Liver (tissue), 9 donors: ENCODE results near the gene SGK2. TPM values are rescaled to one million over a fixed set of nuclear protein-coding genes. Genes with fewer than 3 reads are reported as not detected.

Experiments
- DNase-seq: peaks from one replicate; pipeline ENCODE4 v3.0.0-alpha.2; 2017; ENCODE audit warnings: low spot score
- H3K27ac ChIP-seq, 2 donors: one replicate each; pipeline ENCODE4 v1.7.0; 2013; ENCODE audit warnings: inconsistent platforms in 2 of 2, low read length in 2 of 2, control low read depth in 1 of 2, low read depth in 1 of 2, mild to moderate bottlenecking in 1 of 2
- H3K27me3 ChIP-seq, 4 donors: one replicate each; pipeline versions ENCODE4 v1.6.1 to v1.7.0; 2013; ENCODE audit warnings: low read length in 3 of 4, inconsistent platforms in 1 of 4, mild to moderate bottlenecking in 1 of 4, moderate library complexity in 1 of 4; ENCODE audit not compliant: control insufficient read depth in 4 of 4, insufficient read depth in 4 of 4
- H3K36me3 ChIP-seq, 4 donors: one replicate each; pipeline versions ENCODE4 v1.6.1 to v1.7.0; 2013; ENCODE audit warnings: low read length in 3 of 4, mild to moderate bottlenecking in 3 of 4, low read depth in 1 of 4, moderate library complexity in 1 of 4; ENCODE audit not compliant: control insufficient read depth in 4 of 4, insufficient read depth in 3 of 4
- H3K4me1 ChIP-seq, 4 donors: one replicate each; pipeline versions ENCODE4 v1.6.1 to v1.7.0; 2013; ENCODE audit warnings: low read length in 3 of 4, mild to moderate bottlenecking in 3 of 4, moderate library complexity in 1 of 4; ENCODE audit not compliant: control insufficient read depth in 4 of 4, insufficient read depth in 4 of 4
- H3K4me3 ChIP-seq, 3 donors: one replicate each; pipeline versions ENCODE4 v1.6.1 to v1.7.0; 2013; ENCODE audit warnings: low read length in 3 of 3, control low read depth in 1 of 3, low read depth in 1 of 3, mild to moderate bottlenecking in 1 of 3
- H3K9ac ChIP-seq, 2 donors: one replicate each; pipeline ENCODE4 v1.7.0; 2013; ENCODE audit warnings: low read length in 2 of 2, mild to moderate bottlenecking in 2 of 2, moderate library complexity in 2 of 2, control low read depth in 1 of 2, low read depth in 1 of 2
- H3K9me3 ChIP-seq, 4 donors: one replicate each; pipeline versions ENCODE4 v1.6.1 to v1.7.0; 2013; ENCODE audit warnings: low read length in 3 of 4; ENCODE audit not compliant: control insufficient read depth in 4 of 4
- EGR1 ChIP-seq, 2 donors: IDR thresholded peaks; 2 replicates each; pipeline ENCODE4 v1.6.1; 2016 to 2018; ENCODE audit warnings: antibody characterized with exemption in 2 of 2, low read depth in 2 of 2
- FOXA1 ChIP-seq: IDR thresholded peaks from 2 replicates; pipeline ENCODE4 v1.6.1; 2016; ENCODE audit warnings: antibody characterized with exemption
- FOXA2 ChIP-seq: IDR thresholded peaks from 2 replicates; pipeline ENCODE4 v1.6.1; 2016; ENCODE audit warnings: antibody characterized with exemption
- GABPA ChIP-seq, 2 donors: IDR thresholded peaks in 1 of 2; conservative IDR thresholded peaks in 1 of 2; 2 replicates each; pipeline ENCODE4 v1.6.1; 2016; ENCODE audit warnings: antibody characterized with exemption in 2 of 2, mild to moderate bottlenecking in 1 of 2, moderate library complexity in 1 of 2
- HNF4A ChIP-seq, 2 donors: conservative IDR thresholded peaks; 2 replicates each; pipeline ENCODE4 v1.6.1; 2016; ENCODE audit warnings: antibody characterized with exemption in 2 of 2, mild to moderate bottlenecking in 2 of 2
- HNF4G ChIP-seq: IDR thresholded peaks from 2 replicates; pipeline ENCODE4 v1.6.1; 2016; ENCODE audit warnings: antibody characterized with exemption
- JUND ChIP-seq, 2 donors: IDR thresholded peaks; 2 replicates each; pipeline ENCODE4 v1.6.1; 2016; ENCODE audit warnings: antibody characterized with exemption in 2 of 2
- MAX ChIP-seq: IDR thresholded peaks from 2 replicates; pipeline ENCODE4 v1.6.1; 2016; ENCODE audit warnings: antibody characterized with exemption
- NR2F2 ChIP-seq: IDR thresholded peaks from 2 replicates; pipeline ENCODE4 v1.6.1; 2016; ENCODE audit warnings: antibody characterized with exemption
- RAD21 ChIP-seq, 2 donors: IDR thresholded peaks; 2 replicates each; pipeline ENCODE4 v1.6.1; 2016; ENCODE audit warnings: antibody characterized with exemption in 2 of 2, mild to moderate bottlenecking in 2 of 2
- REST ChIP-seq: IDR thresholded peaks from 2 replicates; pipeline ENCODE4 v1.6.1; 2016; ENCODE audit warnings: antibody characterized with exemption, mild to moderate bottlenecking
- RXRA ChIP-seq, 2 donors: IDR thresholded peaks; 2 replicates each; pipeline ENCODE4 v1.6.1; 2017 to 2018; ENCODE audit warnings: antibody characterized with exemption in 2 of 2, mild to moderate bottlenecking in 1 of 2
- SP1 ChIP-seq: IDR thresholded peaks from 2 replicates; pipeline ENCODE4 v1.6.1; 2018; ENCODE audit warnings: antibody characterized with exemption, mild to moderate bottlenecking
- TAF1 ChIP-seq: conservative IDR thresholded peaks from 2 replicates; pipeline ENCODE4 v1.6.1; 2016; ENCODE audit warnings: antibody characterized with exemption, mild to moderate bottlenecking
- YY1 ChIP-seq: IDR thresholded peaks from 2 replicates; pipeline ENCODE4 v1.6.1; 2016; ENCODE audit warnings: antibody characterized with exemption, mild to moderate bottlenecking
- ZBTB33 ChIP-seq: IDR thresholded peaks from 2 replicates; pipeline ENCODE4 v1.6.1; 2016; ENCODE audit warnings: antibody characterized with exemption
- WGBS: extraction: QIAGEN DNeasy Blood & Tissue Kit; methylation state at CpG from one replicate; pipeline ENCODE4 v1.1.7; 2013; 5-methylcytosine and 5-hydroxymethylcytosine counted together
- polyA plus RNA-seq, 2 donors: library from polyadenylated mRNA; stranded (reverse) in 1 of 2; unstranded in 1 of 2; fragments of 200-250 nt in 1 of 2; fragments of >200 nt in 1 of 2; fragmentation: Nextera tagmentation in 1 of 2; extraction: Ambion mirVana in 1 of 2; gene quantifications; one replicate each; pipeline versions ENCODE4 v1.2.1 to v1.2.3, GENCODE V29; 2013 to 2015
- total RNA-seq, 2 donors: library from RNA; depleted of rRNA; stranded (reverse); fragments of >200 nt; gene quantifications; one replicate each; pipeline ENCODE4 v1.2.3, GENCODE V29; 2014
- TF ChIP-seq, protein P1 (sequence below): IDR thresholded peaks from 2 replicates; pipeline ENCODE4 v1.6.1; 2016; ENCODE audit warnings: antibody characterized with exemption
- TF ChIP-seq, protein P2 (sequence below): fragments of 150-350 bp; IDR thresholded peaks from 2 replicates; pipeline ENCODE4 v1.5.1; 2017; ENCODE audit warnings: improper control_type of control experiment, low read depth, low read length; ENCODE audit not compliant: missing input control
- donor health status: healthy.
- donor health status: healthy.
- donor health status: healthy.
- donor health status: healthy.
- donor health status: healthy.

Gene SGK2
- total and polyA plus RNA-seq, 4 donors = 22.9 to 253 (median 60.3) TPM

GRCh38 chr20:43544501-43544900, 14.3 kb upstream of the SGK2 start:
- Histone ChIP-seq H3K27me3 (no peaks in the 10 kb centered on the region), H3K4me3 (no peak overlapping the region), H3K36me3 (no peaks in the 10 kb centered on the region), H3K4me1 (peaks cover 9 to 22% (median 14%) of the 10 kb centered on the region in 4 donors), H3K9me3 (no peaks in the 10 kb centered on the region), H3K9ac (no peak overlapping the region), H3K27ac (no peak overlapping the region)
- no peak for TF ChIP-seq FOXA2
- no peak for DNase-seq
- WGBS = 95% methylated on average over 9 of the region's 9 CpGs

DNA sequence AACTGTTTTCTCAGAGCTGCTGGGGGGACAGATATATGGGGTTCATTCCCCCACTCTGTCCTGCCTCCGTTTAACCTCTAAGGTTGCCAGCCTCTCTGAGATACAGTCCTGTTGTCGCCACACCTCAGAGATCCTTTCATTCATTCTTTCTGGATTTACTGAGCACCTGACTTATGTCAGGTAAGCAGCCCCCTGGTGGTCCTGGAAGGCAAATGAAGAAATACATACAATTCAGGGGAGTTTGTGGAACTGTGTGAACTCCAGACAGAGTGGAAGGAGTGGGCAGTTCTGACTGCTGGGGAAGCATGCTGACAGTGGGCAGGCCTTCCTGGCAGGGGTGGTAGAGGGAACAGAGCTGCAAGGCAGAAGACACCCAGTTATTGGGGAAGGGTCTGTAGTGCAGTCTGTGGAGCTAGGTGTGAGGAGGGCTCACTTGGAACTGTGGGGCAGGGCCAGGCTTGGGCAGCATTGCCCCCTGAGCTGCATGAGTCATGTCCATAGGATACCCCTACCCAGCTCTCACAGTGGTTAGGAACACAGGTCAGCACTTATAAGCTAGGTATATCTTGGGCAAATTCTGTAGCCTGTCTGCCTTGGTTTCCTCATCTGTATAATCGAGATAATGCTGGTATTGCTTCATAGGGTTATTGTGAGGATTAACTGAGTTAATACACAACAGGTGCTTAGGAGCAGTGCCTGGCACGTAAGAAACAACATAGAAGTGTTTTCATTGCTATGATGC, 12.8 kb upstream of the SGK2 start:
- 90% methylated on average over 4 of the region's 4 CpGs for WGBS
- Histone ChIP-seq H3K27ac (no peak overlapping the region), H3K4me3 (no peak overlapping the region), H3K9me3 (no peaks in the 10 kb centered on the region), H3K36me3 (no peaks in the 10 kb centered on the region), H3K4me1 (peaks cover 9 to 32% (median 27%) of the 10 kb centered on the region in 4 donors), H3K27me3 (no peaks in the 10 kb centered on the region), H3K9ac (no peak overlapping the region)
- DNase-seq = no peak
- no peak for TF ChIP-seq FOXA2
- TF ChIP-seq HNF4A (conservative IDR thresholded peaks at IDR 0.05) = no peak
- no peak for TF ChIP-seq EGR1 (IDR thresholded peaks at IDR 0.05; ENCODE audit: low read depth in 2 of 2)
- TF ChIP-seq JUND (IDR thresholded peaks at IDR 0.05) = no peak
- no peak for TF ChIP-seq GABPA (IDR thresholded peaks at IDR 0.05 in 1 of 2, conservative IDR thresholded peaks at IDR 0.05 in 1 of 2)
- no peak for TF ChIP-seq SP1
- TF ChIP-seq, protein P1, sequence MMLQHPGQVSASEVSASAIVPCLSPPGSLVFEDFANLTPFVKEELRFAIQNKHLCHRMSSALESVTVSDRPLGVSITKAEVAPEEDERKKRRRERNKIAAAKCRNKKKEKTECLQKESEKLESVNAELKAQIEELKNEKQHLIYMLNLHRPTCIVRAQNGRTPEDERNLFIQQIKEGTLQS = no peak
- TF ChIP-seq TAF1 = no peak
- TF ChIP-seq MAX = no peak
- no peak for TF ChIP-seq HNF4G
- no peak for TF ChIP-seq NR2F2
- no peak for TF ChIP-seq RXRA (IDR thresholded peaks at IDR 0.05)
- no peak for TF ChIP-seq REST
- no peak for TF ChIP-seq FOXA1
- no peak for TF ChIP-seq ZBTB33
- no peak for TF ChIP-seq YY1
- TF ChIP-seq, protein P2, sequence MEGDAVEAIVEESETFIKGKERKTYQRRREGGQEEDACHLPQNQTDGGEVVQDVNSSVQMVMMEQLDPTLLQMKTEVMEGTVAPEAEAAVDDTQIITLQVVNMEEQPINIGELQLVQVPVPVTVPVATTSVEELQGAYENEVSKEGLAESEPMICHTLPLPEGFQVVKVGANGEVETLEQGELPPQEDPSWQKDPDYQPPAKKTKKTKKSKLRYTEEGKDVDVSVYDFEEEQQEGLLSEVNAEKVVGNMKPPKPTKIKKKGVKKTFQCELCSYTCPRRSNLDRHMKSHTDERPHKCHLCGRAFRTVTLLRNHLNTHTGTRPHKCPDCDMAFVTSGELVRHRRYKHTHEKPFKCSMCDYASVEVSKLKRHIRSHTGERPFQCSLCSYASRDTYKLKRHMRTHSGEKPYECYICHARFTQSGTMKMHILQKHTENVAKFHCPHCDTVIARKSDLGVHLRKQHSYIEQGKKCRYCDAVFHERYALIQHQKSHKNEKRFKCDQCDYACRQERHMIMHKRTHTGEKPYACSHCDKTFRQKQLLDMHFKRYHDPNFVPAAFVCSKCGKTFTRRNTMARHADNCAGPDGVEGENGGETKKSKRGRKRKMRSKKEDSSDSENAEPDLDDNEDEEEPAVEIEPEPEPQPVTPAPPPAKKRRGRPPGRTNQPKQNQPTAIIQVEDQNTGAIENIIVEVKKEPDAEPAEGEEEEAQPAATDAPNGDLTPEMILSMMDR = no peak
- no peak for TF ChIP-seq RAD21 (IDR thresholded peaks at IDR 0.05)
